NCI-H1048 (cell line): ENCODE results near the gene TTC38.
"Not testable (repeated sequence)": the region's sequence is repeated elsewhere in the genome, so short reads cannot be mapped to it uniquely, and the experiment has no call there.

Experiments used
- DNase-seq: peaks from one replicate; lab custom pipeline; 2025; lab: John Stamatoyannopoulos, UW

TTC38 gene

GRCh38 chr22:46246178-46246577 lies 21.6 kb upstream of the TTC38 start:
- DNase-seq, result no peak

GRCh38 chr22:46247443-46247975 lies 20.3 kb upstream of the TTC38 start:
- DNase-seq, result no peak

- DNase-seq, result peak; percentile 71
Measured at GRCh38 chr22:46250035-46250782, 17.6 kb upstream of the TTC38 start, which contains the start of gene CDPF1. Gene CDPF1, minus strand, starts transcription at chr22:46250293. Its CDS starts 2,009 bp downstream, at chr22:46248284.

GRCh38 chr22:46250783-46251125 lies 17.1 kb upstream of the TTC38 start:
- no peak for DNase-seq

GRCh38 chr22:46251266-46251665 lies 16.5 kb upstream of the TTC38 start:
- DNase-seq, result no peak

- no peak for DNase-seq
Measured at GRCh38 chr22:46251816-46252380, 15.9 kb upstream of the TTC38 start.

- DNase-seq, result no peak
Measured at GRCh38 chr22:46256358-46256958, 11.3 kb upstream of the TTC38 start.

GRCh38 chr22:46259374-46259773 lies 8.4 kb upstream of the TTC38 start:
- no peak for DNase-seq

- DNase-seq, result no peak
Measured at GRCh38 chr22:46260038-46260437, 7.8 kb upstream of the TTC38 start.

- DNase-seq, result no peak
Measured at GRCh38 chr22:46262449-46263215, 5.2 kb upstream of the TTC38 start.

GRCh38 chr22:46263216-46263590 lies 4.6 kb upstream of the TTC38 start, which contains the start of gene PKDREJ:
Gene PKDREJ, minus strand, starts transcription at chr22:46263343. Its CDS starts 21 bp downstream, at chr22:46263322.
- no peak for DNase-seq

- not testable (repeated sequence) for DNase-seq
Measured at GRCh38 chr22:46264520-46264919, 3.3 kb upstream of the TTC38 start.

GRCh38 chr22:46265627-46266026 lies 2.2 kb upstream of the TTC38 start:
- not testable (repeated sequence) for DNase-seq

- DNase-seq, result no peak
Measured at GRCh38 chr22:46269564-46269963, 1.8 kb downstream of the TTC38 start.

- no peak for DNase-seq
Measured at GRCh38 chr22:46272196-46272595, 4.4 kb downstream of the TTC38 start.

- DNase-seq, result no peak
Measured at GRCh38 chr22:46272762-46273431, 5.1 kb downstream of the TTC38 start.

GRCh38 chr22:46273432-46274148 lies 5.8 kb downstream of the TTC38 start:
- DNase-seq, result no peak

GRCh38 chr22:46274381-46274780 lies 6.6 kb downstream of the TTC38 start:
- DNase-seq, result no peak

- DNase-seq, result no peak
Measured at GRCh38 chr22:46275455-46276122, 7.8 kb downstream of the TTC38 start.

GRCh38 chr22:46276563-46276962 lies 8.8 kb downstream of the TTC38 start:
- DNase-seq, result no peak
